Endodermal cell (in vitro differentiated cells): ENCODE data around the gene CDC27. TPM values are rescaled to one million over a fixed set of nuclear protein-coding genes. Genes with fewer than 3 reads are reported as not detected.

Experiments used
- DNase-seq: peaks from one replicate; pipeline ENCODE4 v3.0.0-alpha.2; 2017
- H3K27ac ChIP-seq: 2 replicates; pipeline ENCODE4 v1.5.1; 2013; ENCODE audit warnings: mild to moderate bottlenecking, low read depth, low read length, moderate library complexity
- H3K27me3 ChIP-seq: 2 replicates; pipeline ENCODE4 v1.6.1; 2013; ENCODE audit warnings: mild to moderate bottlenecking, low read length, moderate library complexity; ENCODE audit not compliant: insufficient read depth, control insufficient read depth, poor library complexity, severe bottlenecking
- H3K36me3 ChIP-seq: 2 replicates; pipeline ENCODE4 v1.7.0; 2013; ENCODE audit warnings: mild to moderate bottlenecking, low read length, moderate library complexity; ENCODE audit not compliant: control insufficient read depth, insufficient read depth
- H3K4me1 ChIP-seq: one replicate; pipeline ENCODE4 v1.7.0; 2013; ENCODE audit warnings: low read length; ENCODE audit not compliant: control insufficient read depth, insufficient read depth
- H3K4me3 ChIP-seq: 2 replicates; pipeline ENCODE4 v1.5.1; 2013; ENCODE audit warnings: mild to moderate bottlenecking, low read length, moderate library complexity
- H3K9ac ChIP-seq: 2 replicates; pipeline ENCODE4 v1.6.1; 2013; ENCODE audit warnings: mild to moderate bottlenecking, low read length, moderate library complexity; ENCODE audit not compliant: poor library complexity, severe bottlenecking; ENCODE audit errors: extremely low read depth
- H3K9me3 ChIP-seq: 2 replicates; pipeline ENCODE4 v1.6.1; 2013; ENCODE audit warnings: mild to moderate bottlenecking, low read length, moderate library complexity; ENCODE audit not compliant: control insufficient read depth
- H3K27ac Mint-ChIP-seq: 2 replicates; pipeline ENCODE4 v1.8.0; 2020; ENCODE audit warnings: mixed read lengths
- H3K27me3 Mint-ChIP-seq: 2 replicates; pipeline ENCODE4 v1.8.0; 2021; ENCODE audit warnings: mild to moderate bottlenecking, mixed read lengths; ENCODE audit not compliant: insufficient read depth
- H3K36me3 Mint-ChIP-seq: 2 replicates; pipeline ENCODE4 v1.8.0; 2020; ENCODE audit warnings: low read depth, mixed read lengths
- H3K4me1 Mint-ChIP-seq: 2 replicates; pipeline ENCODE4 v1.8.0; 2020; ENCODE audit warnings: mixed read lengths
- H3K4me3 Mint-ChIP-seq: 2 replicates; pipeline ENCODE4 v1.8.0; 2020; ENCODE audit warnings: mild to moderate bottlenecking, moderate library complexity, mixed read lengths
- H3K9me3 Mint-ChIP-seq: 2 replicates; pipeline ENCODE4 v1.8.0; 2020; ENCODE audit warnings: mild to moderate bottlenecking, mixed read lengths
- CTCF ChIP-seq: fragments of 200-600 bp; sonication (generic); conservative IDR thresholded peaks from 2 replicates; pipeline ENCODE4 v1.5.0; 2021; ENCODE audit warnings: antibody characterized with exemption, mild to moderate bottlenecking
- WGBS, 2 experiments: methylation state at CpG; one replicate each; pipeline versions ENCODE4 v1.1.5 to v1.1.7; 2013; ENCODE audit warnings: missing lambda C conversion rate in 2 of 2, mixed read lengths in 1 of 2; ENCODE audit not compliant: insufficient coverage in 1 of 2, insufficient read length in 1 of 2; 5-methylcytosine and 5-hydroxymethylcytosine counted together
- total RNA-seq, 2 donors: library from RNA; stranded (reverse); fragmentation: NEBNext Ultra II Directional in 1 of 2; extraction: Animal tissue kit (Norgen Biotek cat#: 25700) in 1 of 2; gene quantifications; 2 replicates in 1 of 2; 3 replicates in 1 of 2; pipeline ENCODE4 v1.2.1, GENCODE V29; 2021

CDC27 gene
- total RNA-seq, 2 donors from 2014 or later = 72.1 to 108 TPM

DNA sequence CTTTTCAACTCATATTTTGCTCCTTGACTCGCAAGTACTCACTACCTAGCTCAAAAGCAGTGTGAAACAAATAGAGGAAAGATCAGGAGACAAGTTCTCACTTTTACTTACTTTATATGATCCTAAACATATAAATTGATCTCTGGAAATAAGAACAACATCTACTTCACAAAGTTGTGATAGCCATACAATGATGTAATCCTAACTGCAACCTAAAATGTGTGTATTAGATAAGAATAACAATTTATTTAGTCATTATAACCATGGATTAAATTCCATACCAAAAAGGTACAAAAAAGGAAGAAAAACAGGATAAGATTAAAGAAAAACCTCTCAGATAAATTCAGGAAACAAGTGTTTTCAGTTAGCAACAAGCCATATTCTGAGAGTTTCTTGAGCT, 103.4 kb downstream of the CDC27 start:
- Histone ChIP-seq H3K4me3 (no peak overlapping the region), H3K9ac (no peak overlapping the region), H3K4me1 (no peaks in the 10 kb centered on the region), H3K36me3 (no peaks in the 10 kb centered on the region), H3K27ac (no peak overlapping the region), H3K27me3 (no peaks in the 10 kb centered on the region), H3K9me3 (no peaks in the 10 kb centered on the region)
- Mint-ChIP-seq H3K27me3 (no peaks in the 10 kb centered on the region), H3K4me3 (no peak overlapping the region), H3K36me3 (peaks cover 6% of the 10 kb centered on the region), H3K27ac (no peak overlapping the region), H3K4me1 (peaks cover 25% of the 10 kb centered on the region), H3K9me3 (no peaks in the 10 kb centered on the region)
- DNase-seq = no peak
- 100% methylated on average over 1 of the region's 1 CpG; no CpG with 5 or more reads in 1 of the 2 experiments for WGBS, 2 experiments
- TF ChIP-seq CTCF = no peak

DNA sequence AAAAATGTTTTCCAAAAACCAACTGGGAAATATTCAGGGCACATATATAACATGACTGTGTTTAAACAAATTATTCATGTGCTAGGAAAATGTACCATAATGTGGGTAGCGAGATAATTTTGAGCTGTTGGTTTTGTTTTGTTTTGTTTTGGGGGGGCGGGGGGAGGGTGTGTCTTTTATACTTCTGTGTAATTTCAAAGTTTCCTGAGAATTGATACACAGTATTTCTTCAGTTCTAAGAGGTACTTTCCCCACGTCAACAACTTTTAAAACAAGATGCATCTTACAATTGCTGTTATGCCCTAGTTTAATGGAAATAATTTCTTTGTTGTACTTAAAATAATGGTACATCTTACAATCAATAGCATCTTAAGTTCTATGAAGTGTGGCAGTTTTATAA, 110.3 kb downstream of the CDC27 start:
- no peaks in the 10 kb centered on the region for H3K36me3 ChIP-seq
- H3K4me3 ChIP-seq = no peak overlapping the region
- Mint-ChIP-seq H3K27ac (no peak overlapping the region), H3K4me3 (no peak overlapping the region), H3K27me3 (no peaks in the 10 kb centered on the region), H3K36me3 (peaks cover 11% of the 10 kb centered on the region), H3K4me1 (peaks cover under 1% of the 10 kb centered on the region), H3K9me3 (no peaks in the 10 kb centered on the region)
- H3K4me1 ChIP-seq = no peaks in the 10 kb centered on the region
- 96 to 100% methylated on average over 1 to 3 of the region's 3 CpGs for WGBS, 2 experiments
- H3K27ac ChIP-seq = no peak overlapping the region
- no peaks in the 10 kb centered on the region for H3K27me3 ChIP-seq
- no peaks in the 10 kb centered on the region for H3K9me3 ChIP-seq
- H3K9ac ChIP-seq = no peak overlapping the region
- TF ChIP-seq CTCF = no peak
- DNase-seq = no peak

DNA sequence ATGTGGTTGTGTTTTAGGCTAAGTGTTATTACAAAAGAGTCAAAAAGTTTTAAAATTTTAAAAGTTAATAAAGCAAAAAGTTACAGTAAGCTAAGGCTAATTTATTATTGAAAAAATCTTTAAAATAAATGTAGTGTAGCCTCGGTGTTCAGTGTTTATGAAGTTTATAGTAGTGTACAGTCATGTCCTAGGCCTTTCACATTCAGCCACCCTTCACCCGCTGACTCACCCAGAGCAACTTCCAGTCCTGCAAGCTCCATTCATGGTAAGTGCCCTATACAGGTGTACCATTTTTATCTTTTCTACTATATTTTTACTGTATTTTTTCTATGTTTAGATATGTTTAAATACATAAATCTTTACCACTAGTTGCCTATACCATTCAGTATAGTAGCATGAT, 111.5 kb downstream of the CDC27 start:
- Mint-ChIP-seq H3K36me3 (peaks cover 11% of the 10 kb centered on the region), H3K4me3 (no peak overlapping the region), H3K4me1 (no peaks in the 10 kb centered on the region), H3K9me3 (no peaks in the 10 kb centered on the region), H3K27me3 (no peaks in the 10 kb centered on the region), H3K27ac (no peak overlapping the region)
- Histone ChIP-seq H3K27ac (no peak overlapping the region), H3K27me3 (no peaks in the 10 kb centered on the region), H3K4me3 (no peak overlapping the region), H3K9me3 (no peaks in the 10 kb centered on the region), H3K4me1 (no peaks in the 10 kb centered on the region), H3K9ac (no peak overlapping the region), H3K36me3 (no peaks in the 10 kb centered on the region)
- no peak for TF ChIP-seq CTCF
- WGBS, 2 experiments = 100% methylated on average over 2 of the region's 2 CpGs; no CpG with 5 or more reads in 1 of the 2 experiments
- no peak for DNase-seq
